ENCODE measurements around the gene TAF1B.

Gene TAF1B

DNA sequence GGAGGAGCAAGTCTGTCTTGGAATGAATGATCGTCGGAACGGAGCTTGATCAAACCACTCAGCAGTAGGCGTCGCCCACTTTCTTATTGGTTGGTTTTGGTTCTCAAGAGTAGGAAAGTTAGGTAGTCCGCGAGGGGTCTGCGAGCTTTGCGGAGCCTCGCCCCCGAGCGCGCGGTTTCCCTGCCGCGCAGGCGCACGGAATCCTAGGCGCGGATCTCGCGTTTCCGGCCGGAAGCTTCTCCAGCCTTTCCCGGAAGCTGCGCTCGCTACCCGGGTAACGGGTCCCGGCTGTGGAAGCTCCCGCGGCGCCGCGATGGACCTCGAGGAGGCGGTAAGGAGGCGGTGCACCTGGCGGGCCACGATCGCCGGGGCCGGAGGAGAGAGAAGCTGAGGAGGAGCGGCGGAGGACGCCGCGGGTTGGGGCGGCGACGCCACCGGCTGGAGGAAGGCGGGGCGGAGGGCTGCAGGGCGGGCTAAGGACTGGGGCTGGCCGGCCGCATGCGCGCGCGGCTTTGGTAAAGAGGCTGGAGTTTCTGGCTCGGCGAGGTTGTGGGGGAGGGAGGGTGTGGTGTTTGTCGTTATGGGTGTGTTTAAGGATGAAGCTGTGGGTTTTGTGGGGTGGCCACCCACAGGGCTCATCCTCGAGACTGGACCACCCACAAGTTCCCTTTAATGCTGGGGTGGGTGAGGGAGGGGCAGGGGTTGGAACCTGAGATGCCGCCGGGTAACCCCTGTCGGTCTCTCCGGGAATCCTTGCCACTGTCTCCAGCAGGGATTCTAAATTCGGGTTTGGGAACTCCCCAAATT, at the start of gene TAF1B:
Gene TAF1B, plus strand, starts transcription at position 246 of the 807 bp plus-strand sequence. Its CDS starts 68 bp downstream, at position 314.
- peaks cover 19 to 38% (median 33%) of the 10 kb centered on the region in 11 experiments for H3K36me3 ChIP-seq

GRCh38 chr2:9793918-9794717, 49.2 kb upstream of the TAF1B start:
- Histone ChIP-seq H3K27me3 (no peaks in the 10 kb centered on the region), H3K4me3 (no peak overlapping the region), H3K4me1 (peaks cover 60 to 82% (median 72%) of the 10 kb centered on the region in 10 experiments), H3K9ac (no peak overlapping the region; a peak in 3 of 22 replicates), H3K27ac (peak overlapping the region in 9 of 11 experiments; percentile 45 to 77 (median 68); a peak in 13 of 22 replicates), H3K36me3 (no peaks in the 10 kb centered on the region; a peak in 1 of 22 replicates), H3K4me2 (peak overlapping the region; percentile 63 to 91 (median 82); a peak in 21 of 22 replicates), H3K9me3 (replicated peaks in 1 of 11) (peaks cover 0 to 18% (median 10%) of the 10 kb centered on the region in 11 experiments; a peak in 15 of 22 replicates), H4K20me1 (no peaks in the 10 kb centered on the region)
- no peak for TF ChIP-seq Cebpa-rat (IDR thresholded peaks at IDR 0.05)

More for the DNA sequence above, at the start of gene TAF1B:
- Histone ChIP-seq H3K9ac (peak within 1 kb of the TSS; percentile 73 to 87 (median 84)), H3K27me3 (no peaks in the 10 kb centered on the region), H4K20me1 (peaks cover 0 to 11% (median 0%) of the 10 kb centered on the region in 11 experiments; a peak in 4 of 22 replicates), H3K27ac (peak within 1 kb of the TSS; percentile 76 to 92 (median 83)), H3K9me3 (replicated peaks in 1 of 11) (no peaks in the 10 kb centered on the region), H3K4me1 (peaks cover 29 to 43% (median 37%) of the 10 kb centered on the region in 10 experiments), H3K4me2 (peak within 1 kb of the TSS; percentile 83 to 94 (median 91)), H3K4me3 (peak within 1 kb of the TSS; percentile 63 to 76 (median 71))
- no peak for TF ChIP-seq Cebpa-rat (IDR thresholded peaks at IDR 0.05)

DNA sequence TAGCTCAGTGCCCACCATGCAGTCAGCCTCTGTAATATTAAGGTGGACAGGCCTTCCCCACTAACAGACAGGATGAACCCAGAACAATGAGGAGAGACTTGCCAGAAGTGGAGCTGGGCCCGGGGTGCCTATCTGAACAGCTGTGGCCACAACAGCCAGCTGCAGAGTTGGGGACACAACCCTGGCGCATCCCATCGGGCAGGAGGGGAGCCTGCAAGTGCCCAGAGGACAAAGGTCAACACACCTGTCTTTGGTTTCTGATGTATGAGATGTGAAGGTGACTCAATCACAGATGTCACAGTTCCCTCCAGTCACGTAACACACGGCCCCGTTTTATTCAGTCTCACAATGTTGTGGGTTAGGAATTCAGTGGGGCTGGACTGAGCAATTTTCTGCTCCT, 48.2 kb upstream of the TAF1B start:
- peaks cover 0 to 11% (median under 1%) of the 10 kb centered on the region in 11 experiments; a peak in 5 of 22 replicates for H3K9me3 ChIP-seq (replicated peaks in 1 of 11)

GRCh38 chr2:9796056-9797010, 46.9 kb upstream of the TAF1B start:
- no peaks in the 10 kb centered on the region; a peak in 1 of 22 replicates for H3K36me3 ChIP-seq
- H3K4me2 ChIP-seq = peak overlapping the region; percentile 56 to 96 (median 93)
- no peaks in the 10 kb centered on the region for H4K20me1 ChIP-seq
- no peaks in the 10 kb centered on the region for H3K27me3 ChIP-seq
- H3K4me3 ChIP-seq = no peak overlapping the region
- no peak overlapping the region for H3K9ac ChIP-seq
- peaks cover 0 to 11% (median 0%) of the 10 kb centered on the region in 11 experiments; a peak in 5 of 22 replicates for H3K9me3 ChIP-seq (replicated peaks in 1 of 11)
- H3K27ac ChIP-seq = peak overlapping the region in 6 of 11 experiments; percentile 10 to 79 (median 33); a peak in 7 of 22 replicates
- TF ChIP-seq Cebpa-rat (IDR thresholded peaks at IDR 0.05) = no peak
- peaks cover 83 to 98% (median 95%) of the 10 kb centered on the region in 10 experiments for H3K4me1 ChIP-seq

More for the DNA sequence above, 48.2 kb upstream of the TAF1B start:
- Histone ChIP-seq H3K27me3 (no peaks in the 10 kb centered on the region), H3K4me1 (peaks cover 70 to 92% (median 82%) of the 10 kb centered on the region in 10 experiments), H3K4me2 (peak overlapping the region in 6 of 11 experiments; percentile 13 to 96 (median 90); a peak in 6 of 22 replicates), H3K27ac (peak overlapping the region in 4 of 11 experiments; percentile 1 to 34 (median 24); a peak in 5 of 22 replicates), H3K9ac (no peak overlapping the region), H3K36me3 (no peaks in the 10 kb centered on the region; a peak in 1 of 22 replicates), H4K20me1 (no peaks in the 10 kb centered on the region), H3K4me3 (no peak overlapping the region)
- TF ChIP-seq Cebpa-rat (IDR thresholded peaks at IDR 0.05) = no peak

- no peak overlapping the region for H3K9ac ChIP-seq
- H3K4me1 ChIP-seq = peaks cover 86 to 98% (median 97%) of the 10 kb centered on the region in 10 experiments
- H3K27me3 ChIP-seq = no peaks in the 10 kb centered on the region
- peaks cover 0 to 11% (median 0%) of the 10 kb centered on the region in 11 experiments; a peak in 5 of 22 replicates for H3K9me3 ChIP-seq (replicated peaks in 1 of 11)
- H4K20me1 ChIP-seq = no peaks in the 10 kb centered on the region
- no peaks in the 10 kb centered on the region; a peak in 1 of 22 replicates for H3K36me3 ChIP-seq
- H3K4me3 ChIP-seq = no peak overlapping the region
- TF ChIP-seq Cebpa-rat (IDR thresholded peaks at IDR 0.05) = no peak
- H3K4me2 ChIP-seq = peak overlapping the region; percentile 67 to 96 (median 93)
- H3K27ac ChIP-seq = peak overlapping the region in 6 of 11 experiments; percentile 24 to 82 (median 69); a peak in 5 of 22 replicates
Measured at GRCh38 chr2:9797086-9797485, 46.2 kb upstream of the TAF1B start.

DNA sequence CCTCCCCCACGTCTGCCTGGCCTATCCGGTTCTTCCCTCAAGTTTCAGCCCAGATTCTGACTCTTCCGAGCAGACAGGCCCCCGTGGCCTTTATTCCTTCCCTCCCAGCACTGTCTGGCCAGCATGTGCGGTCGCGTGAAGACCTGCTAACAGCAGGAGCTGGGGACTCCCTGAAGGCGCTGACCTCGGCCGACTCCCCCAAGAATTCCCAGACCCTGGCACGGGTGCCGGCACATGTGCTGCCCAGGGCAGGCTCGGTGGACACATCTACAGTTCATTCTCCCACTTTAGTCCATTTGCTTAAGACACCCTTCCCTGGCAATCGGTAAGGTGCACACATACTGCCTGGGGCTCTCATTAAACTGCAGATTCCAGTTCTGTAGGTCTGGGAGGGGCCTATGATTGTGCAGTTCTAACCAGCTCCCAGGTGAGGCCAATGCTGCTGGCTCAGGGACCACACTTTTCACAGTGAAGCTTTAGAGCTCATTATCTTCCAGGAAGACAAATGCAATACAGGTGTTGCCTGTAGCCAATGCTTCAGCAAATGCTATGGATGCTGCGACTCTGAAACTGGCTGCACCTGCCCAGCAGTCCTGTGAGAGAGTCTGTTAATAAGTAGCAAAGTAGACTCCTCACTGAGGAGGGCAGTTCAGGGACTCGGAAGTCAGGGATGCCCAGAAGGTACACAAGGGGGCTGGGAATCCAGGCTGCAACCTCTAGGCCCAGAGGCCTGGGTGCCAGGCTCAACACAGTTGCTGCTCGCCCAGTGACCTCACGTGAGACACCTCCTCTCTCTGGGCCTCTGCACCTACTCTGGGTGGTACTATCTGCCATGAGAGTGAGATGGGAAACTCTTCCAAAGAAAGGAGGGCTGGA, 45.4 kb upstream of the TAF1B start:
- no peak for TF ChIP-seq Cebpa-rat (IDR thresholded peaks at IDR 0.05)
- peak overlapping the region in 6 of 11 experiments; percentile 53 to 73 (median 66); a peak in 7 of 22 replicates for H3K9ac ChIP-seq
- no peaks in the 10 kb centered on the region; a peak in 1 of 22 replicates for H3K36me3 ChIP-seq
- no peak overlapping the region for H3K4me3 ChIP-seq
- no peaks in the 10 kb centered on the region for H4K20me1 ChIP-seq
- no peaks in the 10 kb centered on the region for H3K27me3 ChIP-seq
- H3K27ac ChIP-seq = peak overlapping the region in 9 of 11 experiments; percentile 34 to 82 (median 69); a peak in 16 of 22 replicates
- peaks cover 86 to 98% (median 97%) of the 10 kb centered on the region in 10 experiments for H3K4me1 ChIP-seq
- H3K9me3 ChIP-seq (replicated peaks in 1 of 11) = peaks cover 0 to 11% (median 0%) of the 10 kb centered on the region in 11 experiments; a peak in 5 of 22 replicates
- H3K4me2 ChIP-seq = peak overlapping the region; percentile 88 to 96 (median 93)

Measured in BLaER1 treated with 17β-estradiol and CSF1 and Interleukin-3, amounts not matched to agents 10 nM and 100 nM (cell line).